ENCODE data around the gene CNR1. TPM values are rescaled to one million over a fixed set of nuclear protein-coding genes. Genes with fewer than 3 reads are reported as not detected.

CNR1 gene
- total and polyA plus RNA-seq, 2 donors (not counting 3 experiments of a cell fraction or from before 2014, with no cell fraction given), result 0.06 TPM; not detected in 1

- Histone ChIP-seq H3K9me1 (replicated peaks; ENCODE audit: control insufficient read depth, extremely low read depth, insufficient read depth, low read length) (no peaks in the 10 kb centered on the region), H2AFZ (ENCODE audit: low read depth, low read length) (no peak overlapping the region), H3K4me2 (ENCODE audit: insufficient read depth, low read length) (no peak overlapping the region), H3K9me3 (replicated peaks; ENCODE audit: control insufficient read depth, insufficient read depth, low read length) (no peaks in the 10 kb centered on the region), H3K27me3 (ENCODE audit: control insufficient read depth in 2 of 2, insufficient read depth in 2 of 2, low read length in 2 of 2) (no peaks in the 10 kb centered on the region), H3K79me2 (ENCODE audit: control insufficient read depth, insufficient read depth, low read length) (no peaks in the 10 kb centered on the region), H4K20me1 (replicated peaks; ENCODE audit: control insufficient read depth, extremely low read depth, insufficient read depth, low read length) (no peaks in the 10 kb centered on the region), H3K9ac (replicated peaks; ENCODE audit: extremely low read depth, insufficient read depth, low read length) (no peak overlapping the region), H3K27ac (ENCODE audit: insufficient read depth, low read depth, low read length) (no peak overlapping the region), H3K4me3 (replicated peaks in 1 of 3; ENCODE audit: insufficient read depth in 1 of 3, low read depth in 1 of 3, low read length in 3 of 3) (no peak overlapping the region), H3K4me1 (ENCODE audit: control insufficient read depth, extremely low read depth, insufficient read depth, low read length) (no peaks in the 10 kb centered on the region), H3K36me3 (ENCODE audit: control insufficient read depth in 2 of 2, extremely low read depth in 1 of 2, insufficient read depth in 2 of 2, low read length in 2 of 2) (no peaks in the 10 kb centered on the region)
- no TSS peak for BruUV-seq (replicated peaks)
- intact Hi-C loops (cut with micrococcal nuclease) (no loop called here), dilution Hi-C loops (cut with MboI; ENCODE audit: extremely low pct_ligation_motif_present, low sequenced_read_pairs) (no loop called here)
- no peak for DNase-seq (ENCODE audit: low read depth, low spot score)
- TF ChIP-seq EZH2 (IDR thresholded peaks at IDR 0.05; ENCODE audit: borderline replicate concordance, low read depth, low read length, severe bottlenecking) (no peak), GATA2 (IDR thresholded peaks at IDR 0.05; ENCODE audit: insufficient read depth, insufficient read length, low read depth, low read length) (no peak), POLR2AphosphoS5 (IDR thresholded peaks at IDR 0.05; ENCODE audit: insufficient read depth, low read depth, low read length) (no peak), CTCF (IDR thresholded peaks at IDR 0.05; ENCODE audit: extremely low read depth in 1 of 2, insufficient read depth in 1 of 2, low read depth in 1 of 2, low read length in 2 of 2) (no peak), POLR2A (IDR thresholded peaks at IDR 0.05; ENCODE audit: low read depth, low read length) (no peak), JUN (IDR thresholded peaks at IDR 0.05; ENCODE audit: borderline replicate concordance, insufficient read depth, insufficient read length, low read depth) (no peak), MAX (IDR thresholded peaks at IDR 0.05; ENCODE audit: insufficient read depth, insufficient read length) (no peak), MYC (IDR thresholded peaks at IDR 0.05; ENCODE audit: low read depth, low read length) (no peak), FOS (IDR thresholded peaks at IDR 0.05; ENCODE audit: borderline replicate concordance, insufficient read depth, low read length) (no peak)
- FAIRE-seq, result no peak
- POLR2A ChIA-PET, result no interaction called here
- CTCF ChIA-PET, result no interaction called here
Observed at GRCh38 chr6:88157106-88157505, 9.0 kb downstream of the CNR1 start.
